HG03575 (cell line): ENCODE measurements around the gene KCNK16.

ENCODE experiments used
- ATAC-seq: cut with Tn5 transposase; IDR thresholded peaks from one replicate; pipeline ENCODE4 v1.9.1; 2021; ENCODE audit not compliant: unreplicated experiment, insufficient number of reproducible peaks, low FRiP score; ENCODE audit errors: extremely low read depth

The KCNK16 gene

DNA sequence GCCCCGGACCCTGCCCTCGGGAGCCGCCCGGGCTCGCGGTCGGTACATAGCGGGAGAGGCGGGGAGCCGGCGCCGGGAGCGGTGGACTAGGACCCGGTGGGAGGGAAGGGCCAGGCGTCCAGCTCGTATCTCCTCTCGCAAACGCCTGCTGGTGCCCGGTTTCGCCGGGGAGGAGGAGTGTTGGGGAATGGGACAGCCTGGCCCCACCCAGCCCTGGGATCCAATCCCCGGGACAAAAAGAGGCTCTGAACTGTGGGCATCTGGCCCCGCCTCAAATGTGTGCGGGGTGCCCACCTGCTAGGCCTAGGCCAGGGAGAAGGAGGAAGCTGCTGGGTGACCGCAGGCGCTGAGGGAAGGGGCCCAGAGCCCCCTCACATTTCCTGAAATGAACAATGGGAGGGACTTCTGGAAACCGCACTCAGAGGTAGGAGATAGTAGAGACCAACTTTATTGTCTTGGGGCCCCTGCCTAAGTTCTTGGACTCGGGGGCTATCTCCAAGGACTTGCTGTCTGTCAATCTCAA, 8.2 kb downstream of the KCNK16 start, which contains the start of gene KCNK17:
Gene KCNK17 (minus strand): TSS at position 147 of the 523 bp plus-strand sequence. CDS start 99 bp downstream, at position 48.
- no peak for ATAC-seq

DNA sequence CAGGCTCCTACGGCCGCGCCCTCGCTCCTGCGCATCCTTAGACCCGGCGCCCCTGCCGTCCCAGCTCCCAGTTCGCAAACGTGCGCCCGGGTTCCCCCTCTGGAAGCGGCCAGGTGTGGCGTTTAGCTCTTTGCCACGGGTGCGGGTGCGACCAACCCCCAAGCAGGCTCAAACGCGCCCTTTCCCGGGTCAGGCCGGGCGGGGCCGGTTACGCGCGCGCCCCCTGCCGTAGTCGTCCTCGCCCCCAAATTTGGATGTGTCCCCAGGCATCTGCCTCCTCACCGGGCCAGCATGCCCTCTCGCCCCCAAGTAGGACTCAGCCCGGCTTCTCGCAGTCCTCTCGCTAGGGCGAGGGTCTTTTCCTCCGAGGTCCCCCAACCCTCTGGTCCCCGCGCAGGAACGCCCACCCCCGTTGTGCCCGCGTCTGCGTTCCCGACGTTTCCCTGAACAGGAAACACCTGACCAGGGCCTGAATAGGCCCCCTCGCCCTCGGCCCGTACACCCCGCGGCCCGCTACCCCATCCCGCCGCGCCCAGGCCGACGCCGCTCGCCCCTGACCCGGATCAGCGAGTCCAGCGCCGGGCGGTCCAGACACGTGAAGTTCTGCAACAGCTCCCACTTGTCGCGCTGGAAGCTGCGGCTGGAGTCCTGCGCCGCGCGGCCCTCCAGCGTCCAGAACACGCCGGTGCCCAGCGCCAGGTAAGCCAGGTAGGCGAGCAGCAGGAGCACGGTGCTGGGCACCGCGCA, 8.8 kb downstream of the KCNK16 start:
- ATAC-seq = no peak

DNA sequence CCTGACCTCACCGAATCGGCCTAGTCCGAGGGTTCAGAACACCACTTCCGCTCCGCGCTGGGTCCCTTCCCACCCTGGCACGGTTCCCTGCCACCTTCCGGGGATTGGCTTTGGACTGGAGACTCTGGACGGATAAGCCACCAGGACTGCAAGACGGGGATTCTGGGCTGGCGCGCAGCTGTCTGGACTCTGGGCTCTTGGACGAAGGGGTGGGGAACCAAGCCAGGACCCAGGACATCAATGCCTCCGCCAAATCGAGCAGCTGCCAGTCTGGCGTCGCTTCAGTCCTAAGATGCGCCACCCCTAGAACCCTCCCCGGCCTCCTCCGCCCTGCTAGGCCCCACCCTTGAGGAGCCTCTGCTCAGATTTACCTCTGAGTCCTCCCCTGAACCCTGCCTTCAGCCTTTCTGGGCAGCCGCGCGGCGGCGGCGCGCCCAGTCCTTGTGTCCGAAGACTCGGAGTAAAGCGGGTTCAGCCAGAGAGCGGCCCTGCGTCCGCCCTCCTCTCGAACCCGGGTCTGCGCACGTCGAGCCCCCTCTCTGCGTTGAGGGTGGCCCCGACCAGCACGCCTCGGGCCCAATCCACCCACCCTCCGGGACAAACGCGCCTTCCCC, 9.5 kb downstream of the KCNK16 start:
- ATAC-seq = no peak

DNA sequence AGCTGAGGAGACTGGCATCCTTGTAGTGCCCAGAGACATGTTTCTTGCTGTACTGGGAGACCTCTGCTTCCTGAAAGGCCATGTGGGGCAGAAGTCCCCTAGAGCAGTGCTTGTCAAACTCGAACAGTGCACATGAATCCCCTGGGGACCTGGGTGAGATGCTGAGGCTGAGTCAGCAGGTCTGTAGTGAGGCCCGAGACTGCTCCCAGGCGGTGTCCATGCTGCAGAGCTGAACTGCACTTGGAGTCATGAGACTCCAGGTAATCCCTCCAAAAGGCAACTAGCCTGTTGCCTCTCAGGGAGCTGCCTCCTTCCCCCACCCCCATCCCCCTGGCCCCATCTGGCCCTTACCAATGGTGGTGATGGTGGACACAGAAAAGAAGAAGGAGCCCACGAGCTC, 12.0 kb downstream of the KCNK16 start:
- no peak for ATAC-seq

DNA sequence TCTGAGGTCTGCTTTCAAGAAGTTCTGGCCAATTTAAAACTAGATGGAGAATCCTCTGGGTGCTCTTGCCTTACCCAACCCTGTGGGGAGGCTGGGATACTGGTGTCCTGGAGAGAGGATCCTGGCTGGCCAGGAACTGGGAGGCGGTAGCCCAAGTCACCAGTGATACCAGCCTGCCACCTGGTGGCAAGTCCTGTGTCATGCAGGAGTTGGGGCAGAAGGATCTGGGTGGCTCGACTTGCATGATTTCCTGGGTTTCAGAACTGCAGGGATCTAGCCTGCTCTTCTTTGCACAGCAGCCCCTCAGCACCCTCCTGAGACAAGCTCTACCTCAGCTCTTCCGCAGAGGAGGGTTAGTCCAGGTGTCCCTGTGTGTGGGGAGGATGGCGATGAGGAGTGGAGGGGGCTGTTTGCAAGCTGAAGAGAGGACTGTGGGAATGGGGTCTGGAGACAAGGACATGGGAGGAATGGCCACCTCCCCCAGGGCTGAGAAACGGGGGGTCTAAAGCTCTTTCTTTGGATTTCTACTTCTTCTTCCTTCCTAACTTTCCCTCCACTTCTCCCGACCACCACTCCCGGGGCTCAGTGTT, 12.5 kb downstream of the KCNK16 start:
- no peak for ATAC-seq

DNA sequence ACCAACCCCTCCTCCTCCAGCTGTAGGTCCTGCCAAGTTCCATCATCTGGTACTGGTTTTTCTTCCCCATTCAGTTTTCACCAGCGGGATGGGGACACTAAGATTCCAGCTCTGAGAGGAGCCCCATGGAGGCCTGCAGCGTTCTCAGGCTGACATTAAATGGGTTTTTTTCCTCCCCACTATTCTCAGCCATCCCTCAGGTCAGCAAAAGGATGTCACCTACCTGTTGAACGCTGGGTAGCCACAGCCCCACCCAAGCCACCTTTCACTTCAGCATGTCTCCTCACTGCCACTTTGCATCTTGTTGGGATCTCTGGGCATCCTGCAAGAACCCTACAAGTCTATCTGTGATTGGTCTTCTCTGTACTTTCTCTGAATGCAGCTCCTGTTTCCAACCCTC, 15.0 kb downstream of the KCNK16 start:
- ATAC-seq = no peak

DNA sequence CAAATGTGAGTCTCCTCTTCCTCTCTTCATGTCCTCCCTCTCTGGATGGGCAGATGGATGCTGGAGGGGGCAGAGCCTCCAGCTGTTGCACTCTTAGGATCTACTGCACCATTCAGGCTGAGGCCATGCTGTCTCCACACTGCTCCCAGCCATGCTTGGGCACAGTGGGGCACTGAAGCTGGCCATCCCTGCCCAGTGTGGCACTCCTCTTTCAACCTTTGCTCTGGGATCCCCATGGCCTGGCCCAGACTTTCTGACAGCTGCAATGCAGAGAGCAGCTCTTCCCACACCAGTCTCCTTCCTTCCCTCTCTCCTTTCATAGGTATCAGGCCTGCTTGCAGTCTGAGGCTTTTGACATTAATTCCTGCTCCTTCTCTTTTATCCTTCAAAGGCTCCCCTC, 17.6 kb downstream of the KCNK16 start:
- no peak for ATAC-seq

DNA sequence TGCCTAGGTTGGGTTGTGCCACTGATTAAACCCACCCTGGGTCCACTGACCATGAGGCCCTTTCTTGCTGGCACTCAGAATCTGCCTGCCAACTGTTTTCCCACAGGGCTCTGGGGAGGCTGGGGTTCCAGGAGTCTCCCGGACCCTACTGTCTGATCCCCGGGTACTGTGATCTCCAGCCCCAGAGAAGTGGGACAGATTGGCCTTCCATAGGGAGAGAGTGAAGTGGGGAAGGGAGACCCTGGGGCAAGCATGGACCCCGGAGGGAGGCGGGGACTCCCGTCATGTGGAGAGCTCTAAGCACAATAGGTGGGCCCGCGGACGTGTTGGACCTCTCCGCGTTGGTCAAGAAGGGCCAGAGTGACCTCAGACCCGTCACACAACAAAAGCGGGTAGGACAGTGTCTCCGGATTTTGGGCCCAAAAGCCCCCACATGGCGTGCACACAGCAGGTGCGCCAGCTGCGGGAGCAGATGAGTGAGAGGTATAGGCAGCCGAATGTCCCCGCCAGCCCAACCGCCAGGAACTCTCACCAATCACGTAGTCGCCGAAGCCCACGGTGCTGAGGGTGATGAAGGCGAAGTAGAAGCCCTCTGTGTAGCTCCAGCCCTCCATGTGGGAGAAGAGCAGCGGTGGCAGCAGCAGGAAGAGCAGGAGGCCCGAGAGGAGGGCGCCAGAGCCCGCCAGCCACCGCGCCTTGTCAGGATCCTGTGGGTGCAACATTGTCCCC, 18.9 kb downstream of the KCNK16 start:
- ATAC-seq = no peak

DNA sequence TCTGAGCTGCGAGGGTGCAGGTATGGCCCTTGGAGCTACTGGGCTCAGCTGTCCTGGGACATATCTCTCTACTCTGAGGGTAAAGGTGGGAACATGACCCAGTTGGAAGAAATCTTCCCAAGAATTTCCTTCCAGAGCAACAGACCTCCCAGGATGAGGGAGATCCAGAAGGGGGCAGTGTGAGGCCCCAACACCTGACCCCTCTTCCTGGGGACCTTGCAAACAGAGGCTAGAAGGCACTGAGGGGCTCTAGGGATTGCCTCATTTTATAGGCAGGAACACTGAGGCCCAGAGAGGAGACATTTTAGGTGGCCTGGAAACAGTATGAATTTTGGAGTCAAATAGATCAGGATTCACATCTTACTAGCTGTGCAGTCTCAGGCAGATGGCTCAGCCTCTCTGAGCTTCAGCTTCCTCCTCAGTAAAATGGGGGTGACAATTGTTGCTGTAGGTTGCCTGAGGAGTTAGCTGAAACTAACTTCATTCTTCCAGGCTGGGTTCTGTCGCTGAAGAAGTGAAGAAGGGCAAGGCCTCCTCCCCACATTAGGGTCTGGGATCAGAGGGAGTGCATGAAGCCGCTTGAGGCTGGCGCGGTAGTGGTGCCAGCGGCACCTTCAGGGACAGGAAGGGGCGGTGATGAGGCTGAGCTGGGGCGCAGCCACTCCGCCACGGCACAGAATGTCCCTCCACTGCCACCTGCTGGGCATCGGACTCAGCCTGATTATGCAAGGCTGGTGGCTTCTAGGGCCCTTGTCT, 19.7 kb downstream of the KCNK16 start:
- no peak for ATAC-seq

DNA sequence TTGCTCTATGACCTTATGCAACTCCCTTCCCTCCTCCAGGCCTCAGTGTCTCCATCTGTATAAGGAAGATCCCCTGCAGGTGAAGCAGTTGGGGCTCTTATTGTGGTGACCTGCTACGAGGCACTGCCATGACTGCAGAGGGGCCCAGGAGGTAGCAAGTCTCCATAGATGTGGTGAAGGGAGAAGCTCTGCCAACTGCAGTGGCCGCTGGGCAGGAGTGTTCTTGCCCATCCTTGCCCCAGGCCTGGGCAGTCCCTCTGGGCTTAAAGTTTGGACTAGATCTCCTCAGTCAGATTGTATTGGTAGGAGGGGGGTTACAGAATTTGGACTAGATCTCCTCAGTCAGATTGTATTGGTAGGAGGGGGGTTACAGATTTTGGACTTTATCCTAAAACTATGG, 20.5 kb downstream of the KCNK16 start:
- ATAC-seq = no peak

DNA sequence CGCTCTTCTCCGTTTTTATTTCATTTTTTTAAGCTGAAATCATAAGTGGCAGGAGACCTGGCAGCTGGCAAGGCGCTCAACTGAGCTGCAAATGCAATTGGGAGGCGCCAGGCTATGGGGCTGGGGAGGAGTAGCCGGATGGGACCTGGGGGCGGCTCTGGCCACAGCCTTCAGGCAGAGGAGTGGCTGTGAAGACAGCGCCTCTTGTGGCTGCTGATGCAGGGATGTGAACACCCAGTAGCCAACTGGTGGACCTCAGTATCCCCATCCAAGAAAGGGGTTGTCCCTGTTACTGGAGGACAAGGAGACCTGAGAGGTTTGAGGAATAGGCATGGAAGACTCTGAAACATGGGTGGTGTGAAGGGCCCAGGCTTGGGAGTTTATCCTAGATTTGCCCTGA, 20.9 kb downstream of the KCNK16 start:
- ATAC-seq = no peak

DNA sequence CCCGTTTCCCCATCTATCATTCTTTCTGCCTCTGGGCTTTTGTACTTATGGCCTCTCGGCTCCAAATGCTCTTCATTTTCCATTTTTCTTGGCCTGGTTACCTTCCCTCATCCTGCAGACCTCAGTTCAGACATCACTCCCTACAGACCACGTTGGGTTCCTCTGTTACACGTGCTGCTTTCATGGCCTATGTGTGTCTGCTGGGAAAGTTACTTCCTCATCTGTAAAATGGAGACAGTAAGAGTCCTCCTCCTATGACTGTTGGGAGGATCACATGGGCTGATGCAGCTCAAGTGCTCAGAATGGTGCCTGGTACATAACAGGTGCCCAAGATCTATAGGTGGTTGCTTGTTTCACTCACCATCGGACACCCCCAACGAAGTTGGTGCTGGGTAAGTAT, 21.8 kb downstream of the KCNK16 start:
- ATAC-seq = no peak

DNA sequence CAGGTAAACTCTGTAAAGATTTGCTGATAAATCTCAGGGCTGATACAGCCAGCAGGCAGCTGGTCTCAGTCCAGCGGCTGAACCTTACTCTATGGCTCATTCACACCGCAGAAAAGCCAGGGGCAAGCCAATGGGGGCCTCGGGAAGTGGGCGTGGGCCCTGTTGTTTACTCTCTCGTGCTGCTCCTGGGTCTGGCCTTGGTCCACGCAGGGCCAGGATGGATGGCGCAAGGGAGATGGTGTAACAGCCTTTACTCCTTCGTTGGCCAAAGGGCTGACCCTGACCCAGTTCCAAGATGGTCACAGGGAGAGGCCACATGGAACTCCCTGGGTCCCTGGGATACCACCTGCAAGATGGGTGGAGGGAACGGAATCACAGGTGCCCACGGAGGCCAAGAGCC, 24.4 kb downstream of the KCNK16 start:
- no peak for ATAC-seq

DNA sequence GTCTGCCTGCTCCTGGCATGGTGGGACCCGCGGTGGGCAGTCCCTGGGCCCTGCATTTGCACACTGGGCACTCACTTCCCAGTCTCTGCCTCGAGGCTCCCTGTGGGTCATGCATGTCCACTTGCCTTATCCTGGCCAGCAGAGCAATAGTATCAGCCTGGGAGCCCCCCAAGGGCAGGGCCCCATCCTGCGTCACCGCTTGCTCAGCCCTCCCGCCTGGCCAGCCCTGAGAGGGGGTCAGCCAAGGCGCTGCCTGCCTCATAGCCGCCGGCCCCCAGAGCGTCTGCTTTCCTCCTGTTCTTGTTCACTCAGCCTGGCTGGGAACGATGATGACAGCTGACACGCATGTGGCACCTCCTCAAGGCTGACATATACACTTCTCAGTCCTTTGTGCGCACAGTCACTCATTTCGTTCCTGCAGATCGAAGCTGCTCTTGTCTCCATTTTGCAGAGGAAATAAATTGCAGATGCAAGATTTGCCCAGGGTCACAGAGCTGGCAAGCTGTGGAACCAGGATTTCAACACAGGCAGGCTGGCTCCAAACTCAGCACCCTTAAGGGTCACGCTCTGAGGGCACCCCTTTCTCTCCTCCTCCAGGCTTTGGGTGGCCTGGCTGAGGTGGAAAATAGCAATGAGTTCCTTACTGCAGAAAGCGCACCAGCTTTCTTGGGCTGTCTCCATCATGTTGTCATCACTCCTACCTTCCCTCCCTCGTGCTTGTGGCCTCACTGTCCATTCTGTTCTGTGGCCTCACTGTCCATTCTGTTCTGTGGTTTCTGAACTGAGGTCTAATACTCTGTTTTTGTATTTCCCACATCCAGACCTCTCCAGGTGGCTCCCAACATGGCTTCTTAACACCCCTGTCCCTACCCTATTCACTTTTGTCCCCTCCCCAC, 25.5 kb downstream of the KCNK16 start:
- no peak for ATAC-seq

DNA sequence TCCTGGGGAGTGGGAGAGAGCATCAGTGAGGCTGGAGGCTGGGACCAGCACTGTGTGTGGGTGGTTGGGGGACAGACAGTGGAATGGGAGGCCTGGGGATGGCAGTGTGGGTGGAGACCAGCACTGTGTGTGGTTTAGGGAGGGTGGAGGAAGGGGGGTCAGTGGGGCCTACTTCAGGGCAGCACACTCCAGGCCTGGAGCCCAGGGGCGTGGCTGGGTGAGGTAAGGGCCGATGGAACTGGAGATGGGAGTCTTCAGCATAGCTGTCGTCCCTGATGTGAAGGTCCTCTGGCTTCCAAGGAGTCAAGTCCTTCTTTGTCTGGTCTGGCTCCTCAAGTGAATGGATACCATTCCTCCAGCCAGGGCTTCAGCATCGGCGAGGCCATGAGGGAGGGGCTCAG, 26.9 kb downstream of the KCNK16 start:
- ATAC-seq = no peak

DNA sequence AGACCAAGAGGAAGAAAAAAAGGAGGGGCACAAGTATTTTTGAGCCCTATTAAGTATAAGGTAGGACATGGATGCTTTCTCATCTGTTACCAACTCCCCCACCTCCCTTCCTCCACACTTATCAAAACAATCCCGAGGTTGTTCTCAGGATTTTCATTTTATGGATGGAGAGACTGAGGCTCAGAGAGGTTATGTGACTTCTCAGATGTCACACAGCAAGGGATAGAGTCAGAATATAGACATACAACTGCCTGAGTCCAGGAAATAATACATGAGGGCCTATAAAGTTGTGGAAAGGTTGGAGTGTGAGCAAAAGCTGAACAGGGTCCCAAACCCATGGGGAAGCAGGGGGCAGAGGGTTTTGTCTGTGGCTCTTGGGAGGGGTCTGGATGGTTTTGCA, 27.6 kb downstream of the KCNK16 start:
- no peak for ATAC-seq

DNA sequence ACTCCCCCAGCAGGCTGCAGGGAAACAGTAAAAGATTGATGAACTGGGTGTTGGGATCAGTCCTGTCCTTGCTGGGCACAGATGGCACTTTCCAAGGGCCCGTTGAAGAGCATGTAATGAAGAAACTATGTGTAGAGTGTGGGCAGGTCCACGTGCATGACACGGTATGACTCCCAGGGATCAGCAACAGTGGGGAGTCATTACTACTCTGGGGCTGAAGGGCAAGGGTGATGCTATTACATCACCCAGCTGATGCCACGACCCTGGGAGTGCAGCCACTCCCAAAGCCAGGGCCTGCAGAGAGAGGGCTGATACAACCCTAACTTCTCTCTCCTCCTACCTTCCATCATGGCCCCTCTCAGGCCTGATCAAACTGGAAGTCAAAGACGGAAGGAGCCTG, 28.4 kb downstream of the KCNK16 start:
- no peak for ATAC-seq

DNA sequence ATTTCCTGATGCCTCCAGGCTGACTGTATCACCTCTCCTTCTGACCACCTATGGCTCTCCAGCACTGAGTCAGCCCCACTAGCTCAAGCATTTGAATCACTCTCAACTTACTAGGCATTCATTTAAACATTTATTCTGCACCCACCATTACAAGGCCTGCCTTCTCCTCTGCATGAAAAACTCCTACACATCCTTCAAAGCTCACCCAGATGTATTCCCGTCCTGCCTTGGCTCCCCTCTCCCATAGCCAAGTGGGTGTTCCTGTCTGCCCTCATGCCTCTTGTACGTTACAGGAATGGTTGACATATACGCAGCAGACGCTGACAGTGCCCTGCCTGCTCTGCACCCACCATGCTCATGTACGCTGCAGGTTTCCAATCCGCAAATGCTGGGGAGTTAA, 29.9 kb downstream of the KCNK16 start:
- no peak for ATAC-seq
